Amniotic stem cell (primary cell): ENCODE results near the gene CPSF7.
"Not testable (repeated sequence)": the region's sequence is repeated elsewhere in the genome, so short reads cannot be mapped to it uniquely, and the experiment has no call there.

Experiments used
- DNase-seq: peaks from one replicate; lab custom pipeline; 2025; lab: John Stamatoyannopoulos, UW

The CPSF7 gene, protein sequence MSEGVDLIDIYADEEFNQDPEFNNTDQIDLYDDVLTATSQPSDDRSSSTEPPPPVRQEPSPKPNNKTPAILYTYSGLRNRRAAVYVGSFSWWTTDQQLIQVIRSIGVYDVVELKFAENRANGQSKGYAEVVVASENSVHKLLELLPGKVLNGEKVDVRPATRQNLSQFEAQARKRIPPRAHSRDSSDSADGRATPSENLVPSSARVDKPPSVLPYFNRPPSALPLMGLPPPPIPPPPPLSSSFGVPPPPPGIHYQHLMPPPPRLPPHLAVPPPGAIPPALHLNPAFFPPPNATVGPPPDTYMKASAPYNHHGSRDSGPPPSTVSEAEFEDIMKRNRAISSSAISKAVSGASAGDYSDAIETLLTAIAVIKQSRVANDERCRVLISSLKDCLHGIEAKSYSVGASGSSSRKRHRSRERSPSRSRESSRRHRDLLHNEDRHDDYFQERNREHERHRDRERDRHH

GRCh38 chr11:61429691-61430582 lies at the start of gene CPSF7, which contains the start of gene SDHAF2:
TSS of gene CPSF7 (minus strand) at chr11:61429975. CDS start at chr11:61429235, 740 bp downstream.
TSS of gene SDHAF2 (plus strand) at chr11:61430124. CDS start at chr11:61430147, 23 bp downstream.
- peak; percentile 88 for DNase-seq

DNA sequence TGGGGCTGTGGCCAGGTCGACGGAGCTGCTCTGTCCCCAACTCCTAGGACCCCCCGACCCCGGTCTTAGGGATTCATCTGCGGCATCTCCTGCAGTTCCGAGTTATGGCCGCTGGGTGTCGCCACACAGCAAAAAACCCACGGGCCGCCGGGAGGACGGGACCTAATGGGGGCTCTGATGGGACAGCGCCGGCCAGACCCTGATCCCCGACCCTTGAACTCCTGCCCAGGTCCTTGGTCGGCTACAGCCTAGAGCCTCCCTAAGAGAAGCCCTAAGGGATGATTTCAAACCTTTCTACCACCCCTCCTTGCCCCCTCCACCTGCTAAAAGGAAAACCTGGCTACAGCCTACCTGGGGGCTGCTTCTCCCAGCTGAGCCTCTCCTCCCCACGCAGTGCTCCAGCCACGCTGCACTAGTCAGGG lies 48.0 kb upstream of the CPSF7 start:
- DNase-seq, result no peak

- DNase-seq, result no peak
Observed at GRCh38 chr11:61477126-61477525, 47.4 kb upstream of the CPSF7 start.

GRCh38 chr11:61476371-61476770 lies 46.6 kb upstream of the CPSF7 start:
- no peak for DNase-seq

DNA sequence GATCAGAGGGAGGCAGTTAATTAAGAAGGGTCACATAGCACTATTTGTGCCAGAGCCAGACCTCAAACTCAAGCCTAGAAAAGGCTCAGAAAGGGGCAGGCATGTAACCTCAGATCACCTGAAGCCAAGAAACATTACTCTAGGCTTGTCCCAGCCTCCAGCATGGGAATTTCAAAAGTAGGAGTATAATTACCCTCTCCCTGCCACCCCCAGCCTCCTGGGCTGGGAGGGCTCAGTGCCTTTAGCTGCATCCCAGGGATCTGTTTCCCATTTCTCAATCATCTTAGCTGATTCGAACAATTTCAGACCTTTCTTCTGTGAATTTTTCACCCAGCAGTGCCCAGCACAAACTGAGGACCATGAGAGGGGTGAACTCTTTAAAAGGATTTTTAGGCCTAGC lies 45.7 kb upstream of the CPSF7 start:
- no peak for DNase-seq

DNA sequence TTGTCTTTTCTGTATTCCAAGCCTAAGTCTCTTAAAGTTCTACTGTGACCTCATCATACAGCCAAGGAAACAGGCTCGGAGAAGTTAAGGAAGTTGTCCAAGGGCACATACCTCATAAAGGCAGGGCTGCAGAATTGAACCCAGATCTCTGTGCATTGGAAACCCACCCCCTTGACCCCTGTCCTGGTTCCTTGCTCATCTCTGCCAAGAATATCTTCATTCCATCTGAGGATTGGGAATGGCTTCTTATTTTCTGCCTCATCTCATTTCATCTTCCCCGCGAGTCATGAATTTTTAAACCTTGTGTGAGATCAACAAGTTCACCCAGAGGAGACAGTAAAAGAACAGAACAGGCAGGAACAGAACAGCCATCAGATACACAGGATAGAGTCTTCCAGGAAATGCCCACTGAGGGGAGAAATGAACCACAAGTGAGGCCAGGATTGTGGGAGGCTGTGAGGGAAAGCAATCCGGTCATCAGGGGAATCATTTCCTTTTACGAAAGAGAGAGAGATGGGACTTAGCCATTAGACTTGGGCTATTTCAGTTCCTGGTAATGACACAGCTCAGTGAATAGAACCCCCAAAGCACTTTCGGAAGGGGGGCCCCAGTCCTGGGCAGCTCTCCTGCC lies 44.4 kb upstream of the CPSF7 start:
- DNase-seq, result no peak

DNA sequence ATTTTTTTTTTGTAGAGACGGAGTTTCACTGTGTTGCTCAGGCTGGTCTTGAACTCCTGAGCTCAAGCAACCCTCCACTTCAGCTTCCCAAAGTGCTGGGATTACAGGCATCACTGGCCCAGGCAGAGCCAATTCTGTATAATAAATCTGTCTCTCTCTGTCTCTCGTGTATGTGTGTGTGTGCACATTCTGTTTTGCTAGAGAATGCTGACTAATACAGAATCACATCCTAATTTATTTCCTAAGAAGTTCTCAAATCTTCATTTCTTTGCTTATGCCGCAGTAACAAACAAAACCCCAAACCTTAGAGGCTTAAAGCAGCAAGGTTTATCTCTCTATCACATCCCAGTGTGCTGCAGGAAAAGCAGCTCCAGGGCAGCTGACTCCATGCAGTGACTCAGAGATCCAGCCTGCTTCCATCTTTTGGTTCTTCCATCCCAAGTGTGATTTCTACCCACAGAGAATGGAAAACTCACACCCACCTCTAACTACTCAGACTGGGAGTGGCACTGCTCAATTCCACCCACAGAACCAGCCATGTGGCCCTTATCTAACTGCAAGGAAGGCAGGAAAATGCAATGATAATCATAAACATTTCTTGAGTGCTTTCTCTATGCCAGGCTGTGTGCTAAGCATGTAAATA lies 43.7 kb upstream of the CPSF7 start:
- DNase-seq, result peak; percentile 24

- DNase-seq, result no peak
Observed at GRCh38 chr11:61472868-61473267, 43.1 kb upstream of the CPSF7 start.

- no peak for DNase-seq
Observed at GRCh38 chr11:61472282-61472681, 42.5 kb upstream of the CPSF7 start.

DNA sequence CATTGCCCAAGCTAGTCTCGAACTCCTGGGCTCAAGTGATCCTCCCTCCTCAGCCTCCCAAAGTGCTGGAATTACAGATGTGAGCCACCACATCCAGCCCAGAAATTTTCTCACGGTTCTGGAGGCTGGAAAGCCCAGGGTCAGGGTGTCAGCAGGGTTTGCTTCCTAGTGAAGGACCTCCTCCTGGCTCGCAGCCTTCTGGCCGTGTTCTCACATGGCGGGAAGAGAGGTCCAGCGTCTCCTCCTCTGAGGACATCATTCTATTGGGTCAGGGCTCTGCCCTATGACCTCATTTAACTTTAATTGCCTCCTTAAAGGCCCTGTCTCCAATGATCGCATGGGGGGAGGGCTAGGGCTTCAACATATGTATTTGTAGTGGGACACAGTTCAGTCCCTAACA lies 38.2 kb upstream of the CPSF7 start:
- no peak for DNase-seq

GRCh38 chr11:61467602-61468001 lies 37.8 kb upstream of the CPSF7 start:
- DNase-seq, result not testable (repeated sequence)

DNA sequence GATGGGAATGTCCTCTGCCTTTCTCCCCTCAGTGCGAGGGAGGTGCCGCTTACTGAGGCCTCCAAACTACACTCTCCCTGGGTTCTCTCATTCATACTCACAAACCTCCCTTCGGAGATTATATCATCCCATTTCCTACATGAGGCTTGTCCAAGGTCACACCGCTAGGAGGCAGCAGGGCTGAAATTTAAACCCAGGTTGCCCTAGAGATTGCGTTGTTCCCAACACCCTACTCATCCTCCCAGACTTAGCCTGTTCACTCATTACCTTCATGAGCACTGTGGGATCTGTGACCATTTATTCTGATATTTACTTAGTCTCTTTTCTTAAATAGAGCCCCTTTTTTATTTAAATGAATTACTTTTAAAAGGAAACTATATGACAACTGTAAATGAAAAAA lies 31.2 kb upstream of the CPSF7 start:
- no peak for DNase-seq

GRCh38 chr11:61460474-61460881 lies 30.7 kb upstream of the CPSF7 start:
- no peak for DNase-seq

GRCh38 chr11:61454520-61454919 lies 24.7 kb upstream of the CPSF7 start:
- DNase-seq, result no peak

DNA sequence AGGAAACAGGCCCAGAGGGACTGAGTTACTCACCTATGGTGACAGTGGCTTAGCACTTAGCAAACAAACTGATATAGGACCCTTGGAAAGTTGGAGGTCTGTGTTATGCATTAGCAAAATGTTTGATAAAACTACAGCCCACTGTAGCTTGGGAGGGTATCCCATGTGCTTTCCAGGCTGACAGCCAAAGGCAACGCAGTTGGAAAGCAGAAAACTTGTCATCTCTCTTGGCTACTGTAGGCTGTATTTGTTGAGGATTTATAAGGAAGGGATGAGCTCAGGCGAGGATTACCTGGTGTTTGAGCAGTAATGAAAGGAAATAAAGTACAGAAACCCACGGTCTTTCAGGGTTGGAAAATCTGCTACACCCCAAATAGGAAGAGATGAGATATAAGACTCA lies 23.9 kb upstream of the CPSF7 start:
- DNase-seq, result no peak

GRCh38 chr11:61452825-61453224 lies 23.1 kb upstream of the CPSF7 start:
- no peak for DNase-seq

DNA sequence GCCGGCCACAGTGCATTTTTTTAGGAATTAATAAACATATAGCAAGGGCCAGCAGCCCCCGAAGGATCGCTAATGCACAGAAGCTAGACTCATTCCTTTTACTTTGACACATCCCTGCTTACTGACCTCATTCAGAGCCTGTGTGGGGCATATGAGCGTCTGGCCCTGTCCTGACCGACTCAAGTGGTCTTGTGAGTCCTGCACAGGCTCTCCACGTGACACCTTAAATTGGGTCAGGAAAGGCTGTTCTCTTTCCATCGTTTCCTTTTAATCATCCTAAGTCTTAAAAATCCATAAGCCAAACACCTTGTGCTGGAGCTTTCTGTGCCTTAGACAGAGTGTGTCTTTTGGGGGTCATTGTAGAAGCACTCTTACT lies 18.8 kb upstream of the CPSF7 start:
- DNase-seq, result no peak

DNA sequence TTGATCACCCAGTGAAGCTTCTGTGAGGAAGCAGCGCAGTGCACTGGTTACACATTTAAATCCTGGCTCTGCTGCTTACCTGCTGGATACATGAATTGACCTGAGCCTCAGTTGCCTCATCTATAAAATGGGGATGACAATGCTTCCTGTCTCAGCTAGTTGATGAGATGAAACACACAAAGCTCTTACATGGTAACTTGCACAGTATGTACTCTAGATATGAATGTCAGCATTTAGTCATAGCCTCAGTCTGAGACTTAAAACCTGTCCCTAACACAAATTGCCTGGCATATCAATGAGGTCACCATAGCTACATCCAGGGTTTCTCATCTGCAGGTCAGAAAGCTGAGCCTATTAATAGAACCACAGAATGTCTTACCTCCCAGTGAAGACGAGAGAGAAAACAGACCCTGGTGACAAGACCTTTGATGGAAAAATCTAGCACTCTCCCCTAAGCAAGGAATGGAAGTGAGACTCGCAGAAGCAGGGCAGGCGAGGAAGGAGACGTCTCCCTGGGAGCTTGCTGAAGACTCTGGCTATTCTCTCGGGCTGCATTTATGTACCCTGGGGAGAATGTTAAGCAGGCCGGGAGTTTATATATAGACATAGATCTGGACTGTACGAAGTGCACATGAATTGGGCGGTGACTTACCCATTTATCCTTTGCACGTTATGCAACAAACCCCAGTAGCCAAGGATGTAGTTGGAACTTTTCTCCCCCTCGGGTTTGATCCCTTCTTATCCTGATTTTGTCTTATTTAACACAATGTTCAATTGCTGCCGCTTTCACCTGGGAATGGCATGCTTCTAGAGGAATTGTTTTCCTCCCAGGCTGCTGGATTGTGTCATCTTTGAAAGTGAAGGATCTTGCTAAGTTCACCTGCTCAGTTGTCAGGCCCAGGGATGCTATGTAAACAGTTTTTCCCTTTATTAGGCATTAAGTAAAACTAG lies 18.1 kb upstream of the CPSF7 start:
- DNase-seq, result no peak

- DNase-seq, result peak; percentile 92
Observed at GRCh38 chr11:61446211-61446651, 16.5 kb upstream of the CPSF7 start.

- DNase-seq, result no peak
Observed at GRCh38 chr11:61445516-61445915, 15.7 kb upstream of the CPSF7 start.

- no peak for DNase-seq
Observed at GRCh38 chr11:61442616-61443015, 12.8 kb upstream of the CPSF7 start.
